NCI-H2227 treated with DMSO at 0.1 percent for 48 hours (cell line): ENCODE measurements around the gene SLC39A12.

Experiments
- DNase-seq: peaks from one replicate; lab custom pipeline; 2025; lab: John Stamatoyannopoulos, UW

The SLC39A12 gene

DNA sequence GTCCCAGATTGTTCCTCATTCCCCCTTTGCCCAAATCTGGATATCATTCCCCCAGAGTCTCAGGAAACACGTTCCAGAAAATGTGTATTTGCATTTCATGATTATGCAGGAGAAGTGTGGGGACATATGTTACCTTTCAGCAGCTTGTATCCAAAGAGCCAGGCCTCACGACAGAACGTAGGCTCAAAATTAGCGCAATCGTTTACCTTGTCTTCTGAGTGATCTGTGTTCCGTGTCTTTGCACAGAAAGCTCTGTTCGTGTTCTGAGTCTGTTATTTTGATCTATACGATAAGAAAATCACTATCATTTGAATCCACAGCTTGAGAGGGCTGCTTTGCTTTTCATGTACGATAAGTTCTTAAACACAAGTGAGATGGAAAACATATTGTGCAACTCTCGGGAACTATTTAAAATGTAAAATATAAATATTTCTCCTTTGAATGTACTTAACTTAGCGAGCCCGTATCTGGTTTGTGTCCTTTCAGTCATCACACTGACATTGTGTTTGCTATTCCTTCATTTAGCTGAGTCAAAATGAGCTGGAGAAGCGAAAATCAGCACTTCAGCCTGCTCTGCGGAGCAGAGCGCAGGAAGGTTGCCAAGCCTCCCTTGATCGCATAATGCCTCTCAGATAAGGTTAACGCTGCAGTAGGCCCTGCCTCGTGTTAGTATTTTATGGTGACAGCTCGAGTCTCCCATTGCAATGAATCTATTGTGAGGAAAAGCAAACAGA lies 108.3 kb downstream of the SLC39A12 start:
- no peak for DNase-seq

DNA sequence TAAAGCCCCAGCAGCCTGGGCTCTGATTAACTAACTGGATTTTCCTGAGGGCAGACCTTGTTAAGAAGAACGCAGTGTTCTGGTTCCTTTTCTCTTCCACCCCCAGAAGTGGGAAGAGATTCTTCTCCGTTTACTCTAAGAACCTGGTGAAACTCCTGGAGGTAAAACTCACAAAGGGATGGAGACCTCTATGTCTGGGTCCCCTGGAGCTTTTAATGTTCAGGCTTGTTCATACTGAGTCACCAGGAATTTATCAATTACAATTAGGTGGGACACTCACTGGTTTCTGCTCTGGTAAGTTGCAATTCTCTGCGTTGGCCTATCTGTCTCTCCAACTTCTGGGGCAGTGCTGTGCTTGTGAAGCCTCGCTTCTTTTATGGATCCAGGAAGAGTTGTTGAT lies 115.2 kb downstream of the SLC39A12 start:
- DNase-seq = no peak

DNA sequence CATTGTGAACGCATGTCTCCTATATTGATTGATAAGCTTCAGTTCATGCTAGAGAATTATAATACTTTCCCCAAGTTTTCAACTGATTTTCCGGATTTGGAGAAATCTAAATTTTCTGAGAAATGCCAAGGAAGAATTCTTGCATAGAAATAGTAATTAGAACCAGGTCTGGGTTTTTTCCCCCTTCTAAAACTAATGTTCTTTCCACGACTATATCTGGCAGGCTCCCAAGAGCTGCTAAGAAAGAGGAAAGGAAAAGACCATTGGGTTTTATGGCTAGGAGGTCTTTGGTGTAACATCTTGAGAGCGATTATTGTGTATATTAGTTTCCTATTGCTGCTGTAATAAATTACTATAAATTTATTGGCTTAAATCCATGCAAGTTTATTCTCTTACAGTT lies 116.7 kb downstream of the SLC39A12 start:
- DNase-seq = no peak

DNA sequence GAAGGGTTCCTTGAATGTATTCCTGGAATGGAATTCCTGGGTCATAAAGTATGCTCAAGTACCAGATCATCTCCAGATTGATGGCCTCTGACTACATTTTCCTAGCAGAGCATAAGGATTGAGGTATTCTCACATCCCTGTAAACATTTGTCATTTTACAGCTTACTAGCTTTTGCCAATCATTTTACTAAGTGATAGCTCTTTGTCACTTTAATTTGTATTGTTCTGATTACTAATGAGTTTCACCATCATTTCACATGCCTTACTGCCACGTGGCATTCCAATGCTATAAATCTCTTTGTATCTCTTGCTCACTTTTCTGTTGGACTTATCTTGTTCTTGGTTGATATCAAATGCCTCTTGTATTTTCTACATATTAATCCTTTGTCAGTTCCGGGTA lies 119.9 kb downstream of the SLC39A12 start:
- no peak for DNase-seq

DNA sequence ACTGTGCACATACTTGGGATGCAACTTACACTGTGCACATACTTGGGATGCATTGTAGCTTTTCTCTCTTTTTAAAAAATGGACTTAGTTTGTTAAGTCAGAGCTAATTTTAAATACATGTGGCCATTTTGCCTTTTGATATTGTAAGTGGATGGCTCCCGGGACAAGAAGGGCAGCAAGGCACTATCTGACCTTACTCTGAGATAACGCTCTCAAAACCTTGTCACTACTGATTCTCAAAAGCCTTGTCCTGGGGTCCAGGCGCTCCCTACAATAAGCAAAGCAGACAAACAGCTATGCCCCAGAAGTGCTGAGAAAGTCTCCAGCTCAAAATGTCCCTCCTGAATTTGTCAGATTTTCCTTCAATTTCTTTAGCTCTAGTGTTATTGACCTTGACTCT lies 121.6 kb downstream of the SLC39A12 start:
- DNase-seq = no peak

DNA sequence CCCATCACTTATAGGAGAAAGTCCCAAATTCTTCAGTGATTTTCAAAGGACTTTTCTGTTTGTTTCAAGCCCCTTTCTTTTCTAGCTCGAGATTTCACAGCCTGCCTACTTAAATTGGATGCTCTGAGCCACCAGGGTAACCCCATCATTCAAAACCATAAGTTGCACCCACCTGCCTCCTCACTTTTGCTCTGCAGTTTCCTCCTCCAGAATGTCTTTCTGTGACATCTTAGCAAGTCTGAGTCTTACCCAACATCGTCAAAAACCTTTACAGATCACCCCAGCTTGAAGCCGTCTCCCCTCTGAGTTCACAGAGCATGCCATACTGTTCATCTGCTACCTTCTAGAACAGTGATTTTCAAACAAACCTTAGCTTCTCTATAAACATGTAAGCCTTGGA lies 124.2 kb downstream of the SLC39A12 start:
- DNase-seq = no peak

DNA sequence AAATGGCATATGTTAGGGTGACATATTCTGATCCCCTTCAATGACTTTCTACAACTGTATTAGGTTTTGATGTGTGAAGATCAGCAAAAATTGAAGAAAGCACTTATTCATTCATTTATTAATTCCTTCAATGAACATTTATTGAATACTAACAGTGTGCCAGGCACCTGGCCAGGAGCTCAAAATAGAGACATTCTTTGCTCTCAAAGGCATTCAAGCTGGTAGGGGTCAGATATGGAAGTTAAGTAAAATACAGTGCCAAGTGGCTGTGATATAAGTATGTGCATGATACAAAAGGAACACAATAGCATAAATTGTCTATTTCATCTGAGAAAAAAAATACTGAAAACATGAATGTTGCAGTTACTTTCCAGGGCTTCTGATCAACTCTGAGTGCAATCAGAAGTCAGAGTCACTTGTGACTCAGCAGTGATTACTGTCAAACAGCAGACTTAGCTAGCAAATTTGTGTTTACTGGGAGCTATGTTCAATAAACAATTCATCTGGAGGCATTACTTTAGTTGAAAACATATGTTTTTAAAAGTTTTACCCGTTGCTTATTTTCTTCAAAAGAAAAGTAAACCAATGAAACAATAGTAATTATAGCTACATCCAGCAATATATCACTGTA lies 128.1 kb downstream of the SLC39A12 start:
- DNase-seq = no peak

DNA sequence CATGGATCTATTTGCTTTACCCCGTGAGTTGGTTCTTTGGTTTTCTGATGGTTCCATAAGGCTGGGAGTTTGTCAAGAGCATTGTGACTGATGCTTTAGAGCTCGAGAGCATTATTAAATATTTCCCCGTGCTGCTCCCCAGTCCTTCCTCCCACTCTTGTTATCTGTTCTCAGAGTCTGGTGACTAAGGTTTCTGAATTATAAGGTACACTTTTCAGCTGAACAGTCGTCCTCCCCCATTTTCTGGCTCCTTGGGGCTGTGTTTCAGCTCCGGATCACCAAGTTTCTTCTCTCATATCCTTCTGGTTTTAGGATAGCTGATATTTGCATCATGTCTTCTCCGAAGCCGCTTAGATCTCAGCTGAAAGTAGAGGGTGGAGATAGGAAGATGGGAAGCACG lies 130.7 kb downstream of the SLC39A12 start:
- no peak for DNase-seq

DNA sequence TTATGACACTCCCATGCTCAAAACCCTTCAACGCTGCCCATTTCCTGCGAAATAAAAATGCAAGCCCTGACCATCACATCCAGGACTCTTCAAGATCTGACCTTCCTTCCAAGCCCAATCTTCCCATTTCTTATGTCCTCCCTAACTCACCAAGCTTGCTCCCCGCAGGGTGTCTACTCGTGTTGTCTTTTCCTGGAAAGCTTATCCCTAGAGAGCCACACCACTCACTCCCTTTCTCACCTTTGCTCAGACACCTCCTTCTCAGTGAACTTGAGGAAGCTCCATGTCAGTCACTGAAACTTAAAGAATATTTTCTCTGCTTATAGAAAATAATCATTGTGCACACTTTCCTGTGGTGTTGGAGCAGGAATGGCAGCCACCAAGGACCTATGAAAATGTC lies 134.1 kb downstream of the SLC39A12 start:
- no peak for DNase-seq

DNA sequence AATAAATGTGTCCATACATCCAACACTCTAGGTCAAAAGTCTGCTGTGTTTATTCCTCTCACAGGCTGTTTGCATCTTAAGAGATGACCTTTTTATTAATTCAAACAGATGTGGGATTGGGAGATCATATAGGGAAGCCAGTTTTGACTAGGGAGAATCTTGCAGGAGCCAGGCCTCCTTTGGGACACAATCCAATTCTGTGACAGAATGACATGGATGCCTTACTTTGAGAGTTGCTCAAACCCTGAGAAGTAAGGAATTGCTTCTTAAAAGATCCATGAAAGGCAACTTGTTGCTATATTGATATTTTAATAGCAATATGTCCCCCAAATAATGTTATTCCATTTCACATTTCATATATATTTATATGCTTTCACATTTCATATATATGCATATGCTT lies 135.0 kb downstream of the SLC39A12 start:
- no peak for DNase-seq

DNA sequence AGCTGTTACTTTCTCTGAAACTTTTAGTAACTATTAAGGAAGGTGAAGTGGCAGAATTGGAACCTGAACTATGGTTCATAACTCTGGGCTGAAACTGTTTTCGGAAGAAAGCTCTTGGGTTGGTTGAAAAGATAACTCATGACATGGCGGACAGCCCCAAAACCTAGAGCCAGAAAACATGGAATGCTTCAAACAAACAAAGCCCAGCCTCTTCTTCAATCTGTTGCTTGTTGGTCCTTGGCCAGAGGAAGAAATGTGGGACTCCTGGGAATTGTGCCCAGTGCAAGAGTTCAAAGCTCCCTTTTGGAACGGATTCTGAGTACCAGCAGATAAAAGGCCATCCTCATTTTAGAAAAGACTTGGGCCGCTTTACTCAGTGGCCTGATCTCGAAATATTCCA lies 135.6 kb downstream of the SLC39A12 start:
- DNase-seq = no peak
